Stimulated activated CD8-positive, alpha-beta memory T cell treated with anti-CD3 and anti-CD28 coated beads, Interleukin-4, amount 100 ng/mL, for 4 hours (primary cell): ENCODE data around the gene SH3RF1.

Experiments used
- DNase-seq, 2 donors: peaks; one replicate each; pipeline ENCODE4 v3.0.0-alpha.2; 2020; ENCODE audit warnings: low read depth in 2 of 2, low spot score in 1 of 2

The SH3RF1 gene

GRCh38 chr4:169167957-169168858, 102.5 kb downstream of the SH3RF1 start:
- DNase-seq: no peak

- no peak for DNase-seq
These were observed 105.9 kb downstream of the SH3RF1 start for GRCh38 chr4:169164669-169165415.

- DNase-seq: no peak
These were observed 106.6 kb downstream of the SH3RF1 start for GRCh38 chr4:169163947-169164668.

GRCh38 chr4:169163495-169163894, 107.3 kb downstream of the SH3RF1 start:
- DNase-seq: no peak

GRCh38 chr4:169160825-169161224, 109.9 kb downstream of the SH3RF1 start:
- no peak for DNase-seq

GRCh38 chr4:169159624-169160171, 111.1 kb downstream of the SH3RF1 start:
- no peak for DNase-seq

- DNase-seq: no peak
These were observed 111.9 kb downstream of the SH3RF1 start for GRCh38 chr4:169158861-169159260.

GRCh38 chr4:169158046-169158445, 112.7 kb downstream of the SH3RF1 start:
- no peak for DNase-seq

- DNase-seq: no peak
These were observed 114.4 kb downstream of the SH3RF1 start for GRCh38 chr4:169156392-169156791.

- no peak for DNase-seq
These were observed 116.6 kb downstream of the SH3RF1 start for GRCh38 chr4:169154121-169154520.

- DNase-seq: no peak
These were observed 117.2 kb downstream of the SH3RF1 start for GRCh38 chr4:169153481-169154087.

GRCh38 chr4:169152899-169153298, 117.9 kb downstream of the SH3RF1 start:
- DNase-seq: no peak

- DNase-seq: no peak
These were observed 118.7 kb downstream of the SH3RF1 start for GRCh38 chr4:169152098-169152497.

- DNase-seq: no peak
These were observed 119.1 kb downstream of the SH3RF1 start for GRCh38 chr4:169151671-169152070.

- DNase-seq: no peak
These were observed 120.0 kb downstream of the SH3RF1 start for GRCh38 chr4:169150806-169151205.

GRCh38 chr4:169148885-169149284, 121.9 kb downstream of the SH3RF1 start:
- DNase-seq: no peak

GRCh38 chr4:169147191-169147590, 123.6 kb downstream of the SH3RF1 start:
- no peak for DNase-seq

GRCh38 chr4:169144061-169144600, 126.6 kb downstream of the SH3RF1 start:
- DNase-seq: no peak

GRCh38 chr4:169143335-169143734, 127.4 kb downstream of the SH3RF1 start:
- DNase-seq: no peak

- no peak for DNase-seq
These were observed 127.8 kb downstream of the SH3RF1 start for GRCh38 chr4:169142906-169143305.

GRCh38 chr4:169142391-169142790, 128.4 kb downstream of the SH3RF1 start:
- DNase-seq: no peak
